SK-N-MC (cell line): ENCODE results near the gene HYAL1.

Source experiments
- FOXP2 ChIP-seq: optimal IDR thresholded peaks from 2 replicates; pipeline ENCODE3; 2011; ENCODE audit warnings: mild to moderate bottlenecking, moderate library complexity; ENCODE audit not compliant: insufficient read depth; ENCODE audit errors: extremely low read length, control extremely low read depth
- POLR2AphosphoS5 ChIP-seq: IDR thresholded peaks from 2 replicates; pipeline ENCODE4 v1.6.1; 2012; ENCODE audit warnings: mild to moderate bottlenecking, low read depth, low read length, borderline replicate concordance

GRCh38 chr3:50316657-50317242 lies 13.4 kb upstream of the HYAL1 start:
- TF ChIP-seq POLR2AphosphoS5 = no peak
- no peak for TF ChIP-seq FOXP2
